HG02852 (cell line): ENCODE measurements around the gene TWIST2.

Source experiments
- ATAC-seq: cut with Tn5 transposase; IDR thresholded peaks from one replicate; pipeline ENCODE4 v1.9.1; 2021; ENCODE audit warnings: mild to moderate bottlenecking, moderate library complexity; ENCODE audit not compliant: unreplicated experiment

The TWIST2 gene

DNA sequence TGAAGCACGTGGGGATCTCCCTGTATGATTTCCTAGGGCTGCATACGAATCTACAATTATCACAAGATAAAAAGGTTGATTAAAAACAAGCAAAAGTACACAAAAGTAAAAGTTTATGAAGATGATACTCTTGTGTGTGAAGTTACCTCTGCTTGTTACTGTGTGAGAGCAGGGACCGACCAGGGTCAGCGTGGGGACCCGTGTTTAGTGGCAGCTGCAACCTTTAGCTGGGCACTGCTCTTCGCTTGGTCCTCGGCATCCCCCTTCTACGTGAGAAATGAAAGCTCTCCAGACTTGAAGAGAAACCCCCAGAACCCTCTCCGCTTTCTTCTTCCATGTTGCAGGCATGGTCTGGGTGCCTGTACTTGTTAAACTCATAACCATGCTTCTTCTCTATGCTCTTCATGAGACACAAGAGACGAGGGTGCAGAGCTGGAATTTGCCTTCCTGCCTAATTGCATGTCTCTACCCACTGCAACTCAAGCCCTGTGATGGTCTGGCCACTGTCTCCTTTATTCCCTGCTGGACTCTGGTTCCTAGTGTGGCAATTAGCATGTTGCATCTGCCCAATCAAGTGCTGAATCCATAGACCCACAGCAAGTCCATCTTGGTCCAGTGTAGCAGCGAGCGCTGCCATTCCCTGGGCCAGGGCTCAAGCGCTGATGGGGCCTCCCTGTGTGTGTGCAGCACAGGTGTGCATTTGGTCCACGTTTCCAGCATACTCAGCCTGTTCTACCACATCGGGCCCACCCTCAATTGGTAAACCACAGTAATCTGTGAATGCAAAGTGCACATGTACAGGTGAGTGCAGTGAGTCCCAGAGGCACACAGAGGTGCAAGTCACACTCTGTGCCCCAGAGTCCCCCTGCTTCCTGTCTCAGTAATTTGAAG, 88.5 kb downstream of the TWIST2 start:
- no peak for ATAC-seq

GRCh38 chr2:238938003-238938400, 90.1 kb downstream of the TWIST2 start:
- ATAC-seq: no peak

DNA sequence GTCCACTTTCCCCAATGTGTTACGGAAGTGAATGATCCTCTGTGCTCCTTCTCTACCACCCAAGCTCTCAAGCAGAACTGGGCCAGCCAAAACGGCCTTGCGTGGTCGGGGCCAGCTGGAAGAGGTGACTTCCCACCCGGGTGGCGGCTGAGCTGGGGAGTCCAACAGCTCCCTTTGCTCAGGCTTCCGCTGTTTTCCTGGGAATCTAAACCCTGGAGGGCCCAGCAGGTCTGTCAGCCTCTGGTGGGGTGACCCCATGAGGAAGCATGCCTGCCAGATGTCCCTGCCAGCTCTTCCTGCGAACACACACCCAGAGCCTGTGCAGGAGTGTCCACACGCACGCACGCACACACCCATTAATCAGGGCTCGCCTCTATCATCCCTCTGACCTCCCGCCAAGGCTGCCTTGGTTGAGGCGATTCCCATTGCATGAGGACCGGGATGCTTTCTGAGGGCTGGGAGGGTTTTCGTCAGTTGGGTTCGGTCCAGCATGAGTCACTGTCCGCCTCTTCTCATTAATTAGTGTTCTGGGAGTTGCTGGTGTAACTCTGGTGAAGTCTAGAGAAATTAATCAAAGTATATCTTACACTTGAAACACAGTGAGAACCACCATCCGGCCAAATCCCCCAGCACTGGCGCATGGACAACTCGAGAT, 90.6 kb downstream of the TWIST2 start:
- ATAC-seq: no peak

DNA sequence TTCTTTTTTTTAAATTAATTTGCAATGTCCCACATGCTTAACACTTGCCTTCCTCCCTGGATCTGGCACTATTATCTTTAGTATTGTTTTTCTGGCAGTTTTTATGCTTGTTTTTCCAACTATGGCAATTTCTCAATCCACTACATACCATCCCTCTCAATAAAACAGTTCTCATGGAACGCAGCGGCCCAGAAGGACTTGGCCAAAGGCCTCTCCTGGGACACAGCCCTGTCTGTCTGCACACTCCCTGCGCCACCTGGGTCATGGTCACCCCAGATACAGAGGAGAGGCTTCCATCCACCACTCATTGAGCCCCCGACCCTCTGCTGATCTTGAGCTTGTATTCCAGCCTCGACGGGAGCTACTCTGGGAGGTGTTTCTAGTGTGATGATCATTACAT, 91.2 kb downstream of the TWIST2 start:
- ATAC-seq: no peak

DNA sequence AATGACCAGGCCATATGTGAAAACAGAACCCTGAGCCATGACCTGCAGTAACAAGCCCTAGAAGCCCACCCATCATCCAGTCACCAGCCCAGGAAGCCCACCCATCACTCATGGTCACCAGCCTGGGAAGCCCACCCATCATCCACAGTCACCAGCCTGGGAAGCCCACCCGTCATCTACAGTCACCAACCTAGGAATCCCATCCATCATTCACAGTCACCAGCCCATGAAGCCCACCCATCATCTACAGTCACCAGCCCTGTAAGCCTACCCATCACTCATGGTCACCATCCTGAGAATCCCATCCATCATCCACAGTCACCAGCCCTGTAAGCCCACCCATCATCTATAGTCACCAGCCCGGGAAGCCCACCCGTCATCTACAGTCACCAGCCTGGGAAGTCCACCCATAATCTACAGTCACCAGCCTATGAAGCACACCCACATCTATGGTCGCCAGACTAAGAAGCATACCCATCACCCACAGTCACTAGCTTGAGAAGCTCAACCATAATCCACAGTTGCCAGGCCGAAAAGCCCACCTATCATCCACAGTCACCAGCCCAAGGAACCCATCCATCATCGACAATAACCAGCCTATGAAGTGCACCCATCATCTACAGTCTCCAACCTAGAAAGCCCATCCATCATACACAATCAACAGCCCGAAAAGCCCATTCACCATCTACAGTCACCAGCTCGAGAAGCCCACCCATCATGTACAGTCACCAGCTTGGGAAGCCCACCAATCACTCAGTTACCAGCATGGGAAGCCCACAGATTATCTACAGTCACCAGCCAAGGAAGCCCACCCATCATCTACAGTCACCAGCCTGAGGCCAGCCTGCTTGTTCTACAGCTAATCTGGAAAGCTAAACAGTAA, 91.9 kb downstream of the TWIST2 start:
- ATAC-seq: no peak

GRCh38 chr2:238940806-238941205, 92.9 kb downstream of the TWIST2 start:
- ATAC-seq: no peak

DNA sequence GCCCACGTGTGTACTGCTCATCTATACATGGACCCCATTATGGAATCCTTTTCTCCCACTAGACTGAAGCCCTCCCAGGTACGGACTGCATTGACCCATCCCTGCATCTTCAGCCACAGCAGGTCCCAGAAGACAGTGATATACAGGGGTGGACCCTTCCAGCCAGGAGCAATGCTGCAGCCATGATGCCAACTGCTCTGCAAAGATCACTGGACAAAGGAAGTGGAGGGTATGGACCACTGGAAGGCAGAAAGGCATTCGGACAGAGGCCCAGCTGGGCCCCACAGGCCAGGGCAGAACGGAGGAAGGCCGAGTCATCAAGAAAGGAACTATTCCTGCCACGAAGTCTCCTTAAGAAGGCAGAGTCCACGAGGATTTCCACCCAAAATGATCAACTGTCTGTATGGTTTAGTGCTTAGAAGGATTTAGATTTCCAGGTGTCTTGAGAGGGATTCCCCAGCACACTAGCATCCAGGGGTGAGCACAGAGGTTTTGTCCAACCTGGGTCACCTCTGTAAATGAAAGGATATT, 93.4 kb downstream of the TWIST2 start:
- no peak for ATAC-seq

- no peak for ATAC-seq
These were observed 94.3 kb downstream of the TWIST2 start for GRCh38 chr2:238942080-238942725.

DNA sequence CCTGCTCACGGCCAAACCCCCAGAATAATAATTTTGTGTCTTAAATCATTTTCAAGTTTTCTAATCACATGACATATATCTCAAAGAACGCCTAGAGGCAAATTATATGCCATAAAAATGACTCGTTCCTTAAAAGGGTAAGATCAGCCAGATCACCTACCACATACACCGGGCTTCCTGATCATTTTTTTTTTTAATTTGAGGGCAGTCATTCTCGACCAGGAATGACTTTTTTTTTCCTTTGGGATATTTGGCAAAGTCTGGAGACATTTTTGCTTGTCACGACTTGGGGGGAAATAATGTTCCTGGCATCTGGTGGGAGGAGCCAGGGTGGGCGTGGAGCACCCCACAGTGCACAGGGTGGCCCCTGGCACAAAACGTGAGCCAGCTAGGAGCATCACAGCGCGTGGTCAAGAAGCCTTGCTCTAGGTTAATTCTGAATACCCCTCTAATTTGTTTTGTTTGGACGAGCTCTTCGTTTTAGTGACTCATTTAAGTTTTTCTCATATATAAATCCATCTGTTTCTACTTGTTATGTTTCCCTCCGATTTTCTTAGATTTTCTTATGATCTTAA, 94.9 kb downstream of the TWIST2 start:
- no peak for ATAC-seq

DNA sequence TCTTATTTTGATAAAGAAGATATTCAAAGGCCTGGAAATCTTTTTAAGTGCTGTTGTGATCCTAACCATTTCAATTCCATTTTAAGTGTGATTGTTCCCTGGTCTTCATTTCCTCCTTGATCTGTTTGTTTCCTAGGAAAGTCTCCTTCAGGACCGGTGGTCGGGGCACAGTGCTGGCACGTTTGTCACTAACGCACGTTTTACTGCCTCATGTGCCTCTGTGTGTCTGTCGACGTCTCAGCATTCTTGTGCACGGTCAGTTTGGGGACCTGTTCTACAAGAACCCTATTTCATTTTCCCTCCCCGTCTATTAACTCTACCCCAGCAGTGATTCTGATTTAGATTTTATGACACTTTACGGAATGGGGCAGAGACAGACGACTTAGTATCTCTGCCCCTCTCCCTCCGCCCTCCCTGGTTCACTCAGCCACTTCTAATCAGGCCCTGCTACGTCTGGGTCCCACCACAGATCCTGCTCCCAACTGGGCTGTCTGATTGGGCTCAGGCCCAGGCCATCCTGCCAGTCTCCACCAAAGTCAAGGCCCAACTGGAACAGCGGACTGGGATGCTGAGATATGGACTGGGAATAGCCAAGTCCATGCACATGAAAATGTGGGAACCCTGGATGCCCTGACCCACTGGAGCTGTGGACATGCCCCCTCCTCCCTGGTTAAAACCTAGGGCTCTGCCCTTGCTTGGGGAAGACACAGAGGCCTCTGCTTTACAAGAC, 95.6 kb downstream of the TWIST2 start:
- no peak for ATAC-seq

DNA sequence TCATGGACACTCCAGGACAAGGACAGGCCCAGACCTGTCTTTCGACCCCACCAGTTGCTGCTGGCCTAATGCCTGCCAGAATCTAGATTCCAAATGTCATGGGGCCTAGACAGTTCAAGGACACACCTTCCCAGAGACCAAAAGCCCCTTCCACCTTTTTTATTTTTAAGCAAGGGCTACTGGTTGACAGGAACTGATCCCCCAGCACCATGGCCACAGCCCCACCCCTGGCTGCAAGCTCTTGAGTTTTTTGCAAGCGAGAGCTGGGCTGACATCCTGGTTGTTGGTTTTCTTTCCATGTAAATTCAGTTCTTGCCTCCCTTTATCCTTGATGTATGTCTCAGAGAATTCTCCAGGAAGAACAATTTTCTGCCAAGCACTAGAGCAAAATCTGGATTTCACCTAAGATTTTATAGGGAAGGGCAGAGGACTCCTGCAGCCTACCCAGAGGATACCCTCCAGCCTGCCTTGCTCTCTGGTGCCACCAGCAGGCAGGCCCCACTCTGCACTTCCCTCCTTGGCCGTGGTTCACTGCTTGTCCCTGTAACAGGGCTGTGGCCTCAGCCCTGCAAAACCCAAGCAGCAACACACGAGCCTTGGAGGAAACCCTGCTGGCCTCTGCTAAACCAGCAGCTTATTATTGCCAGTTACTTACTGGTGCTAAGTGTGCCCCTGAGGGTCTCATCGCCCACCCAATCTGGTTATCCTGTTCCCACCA, 97.7 kb downstream of the TWIST2 start:
- ATAC-seq: no peak

- ATAC-seq: no peak
These were observed 98.7 kb downstream of the TWIST2 start for GRCh38 chr2:238946318-238947242.

- no peak for ATAC-seq
These were observed 99.4 kb downstream of the TWIST2 start for GRCh38 chr2:238947243-238947760.

GRCh38 chr2:238947920-238948710, 100.2 kb downstream of the TWIST2 start:
- ATAC-seq: no peak

DNA sequence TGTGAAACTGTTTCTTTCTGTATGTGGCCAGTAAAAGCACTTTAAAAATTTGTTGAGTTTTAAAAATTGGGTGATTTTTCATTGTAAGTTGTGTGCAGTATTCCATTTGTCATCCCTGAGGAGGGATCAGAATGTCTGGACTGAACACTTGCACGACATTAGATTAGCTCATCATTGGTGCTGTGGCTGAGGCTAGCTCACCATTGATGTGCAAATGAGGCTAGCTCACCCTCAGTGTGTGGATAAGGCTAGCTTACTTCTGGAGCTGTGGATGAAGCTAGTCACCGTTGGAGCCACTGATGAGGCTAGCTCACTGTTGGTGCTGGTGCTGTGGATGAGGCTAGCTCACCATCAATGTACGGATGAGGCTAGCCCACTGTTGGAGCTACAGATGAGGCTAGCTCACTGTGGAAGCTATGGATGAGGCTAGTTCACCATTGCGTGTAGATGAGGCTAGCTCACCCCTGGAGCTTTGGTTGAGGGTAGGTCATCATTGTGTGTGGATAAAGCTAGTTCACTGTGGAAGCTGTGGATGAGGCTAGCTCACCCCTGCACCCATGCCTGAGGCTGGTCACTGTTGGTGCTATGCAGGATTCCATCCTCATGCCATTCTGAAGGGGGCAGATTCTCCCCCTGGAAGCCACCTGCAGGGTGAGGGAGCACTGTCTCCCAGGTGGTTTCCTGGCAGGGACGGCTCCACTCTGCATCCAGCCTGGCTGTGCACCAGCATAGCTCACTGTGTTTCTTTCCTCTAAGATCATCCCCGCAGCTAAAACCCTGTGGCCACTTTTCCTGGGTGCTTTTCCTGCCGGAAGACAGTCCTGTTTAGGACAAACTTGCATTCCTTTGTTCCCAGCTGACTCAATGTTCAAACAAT, 101.1 kb downstream of the TWIST2 start:
- ATAC-seq: no peak
